Measurements from ENCODE around the gene SPAG17. TPM values are rescaled to one million over a fixed set of nuclear protein-coding genes. Genes with fewer than 3 reads are reported as not detected.

Gene SPAG17
- total RNA-seq, 2 experiments from 2014 or later: not detected

- Histone ChIP-seq H3K4me1 (ENCODE audit: insufficient read depth, low read length) (no peaks in the 10 kb centered on the region), H3K4me3 (ENCODE audit: low read length) (no peak overlapping the region), H3K9me3 (ENCODE audit: control insufficient read depth in 1 of 2, insufficient read depth in 1 of 2, low read length in 2 of 2) (peaks cover 0 to 4% of the 10 kb centered on the region in 2 experiments), H3K27ac (ENCODE audit: low read depth in 1 of 2, low read length in 2 of 2) (no peak overlapping the region), H3K36me3 (ENCODE audit: insufficient read depth, low read length) (no peaks in the 10 kb centered on the region), H3K27me3 (ENCODE audit: control insufficient read depth in 1 of 2, insufficient read depth in 2 of 2, low read length in 2 of 2) (no peaks in the 10 kb centered on the region)
- ATAC-seq (ENCODE audit: poor library complexity): no peak
- no peak for TF ChIP-seq CTCF (IDR thresholded peaks at IDR 0.05)
- H3K27me3 Mint-ChIP-seq: peaks cover 7% of the 10 kb centered on the region
- CTCF ChIA-PET: no interaction called here
- POLR2A ChIA-PET: no interaction called here
- no peaks in the 10 kb centered on the region for H3K4me1 Mint-ChIP-seq (ENCODE audit: low read depth)
- H3K36me3 Mint-ChIP-seq (ENCODE audit: low read depth): no peaks in the 10 kb centered on the region
- no peak for DNase-seq
- no peak overlapping the region for H3K27ac Mint-ChIP-seq
- no peak overlapping the region for H3K4me3 Mint-ChIP-seq
- intact Hi-C loops (cut with DNase I, micrococcal nuclease): no loop called here
- H3K9me3 Mint-ChIP-seq: peaks cover under 1% of the 10 kb centered on the region
Measured at GRCh38 chr1:118143121-118143520, 41.9 kb downstream of the SPAG17 start.

GRCh38 chr1:118142546-118142945, 42.5 kb downstream of the SPAG17 start:
- H3K9me3 Mint-ChIP-seq: peaks cover 2% of the 10 kb centered on the region
- Histone ChIP-seq H3K9me3 (ENCODE audit: control insufficient read depth in 1 of 2, insufficient read depth in 1 of 2, low read length in 2 of 2) (peaks cover 0 to 4% of the 10 kb centered on the region in 2 experiments), H3K27ac (ENCODE audit: low read depth in 1 of 2, low read length in 2 of 2) (no peak overlapping the region), H3K4me3 (ENCODE audit: low read length) (no peak overlapping the region), H3K27me3 (ENCODE audit: control insufficient read depth in 1 of 2, insufficient read depth in 2 of 2, low read length in 2 of 2) (no peaks in the 10 kb centered on the region), H3K4me1 (ENCODE audit: insufficient read depth, low read length) (no peaks in the 10 kb centered on the region), H3K36me3 (ENCODE audit: insufficient read depth, low read length) (no peaks in the 10 kb centered on the region)
- CTCF ChIA-PET: no interaction called here
- no peak overlapping the region for H3K4me3 Mint-ChIP-seq
- intact Hi-C loops (cut with DNase I, micrococcal nuclease): no loop called here
- DNase-seq (no peak), ATAC-seq (ENCODE audit: poor library complexity) (no peak)
- H3K27ac Mint-ChIP-seq: no peak overlapping the region
- POLR2A ChIA-PET: no interaction called here
- H3K27me3 Mint-ChIP-seq: peaks cover 7% of the 10 kb centered on the region
- no peaks in the 10 kb centered on the region for H3K4me1 Mint-ChIP-seq (ENCODE audit: low read depth)
- TF ChIP-seq CTCF (IDR thresholded peaks at IDR 0.05): no peak
- H3K36me3 Mint-ChIP-seq (ENCODE audit: low read depth): no peaks in the 10 kb centered on the region

- CTCF ChIA-PET: no interaction called here
- Histone ChIP-seq H3K36me3 (ENCODE audit: insufficient read depth, low read length) (no peaks in the 10 kb centered on the region), H3K27ac (ENCODE audit: low read depth in 1 of 2, low read length in 2 of 2) (no peak overlapping the region), H3K9me3 (ENCODE audit: control insufficient read depth in 1 of 2, insufficient read depth in 1 of 2, low read length in 2 of 2) (no peaks in the 10 kb centered on the region), H3K4me3 (ENCODE audit: low read length) (no peak overlapping the region), H3K27me3 (ENCODE audit: control insufficient read depth in 1 of 2, insufficient read depth in 2 of 2, low read length in 2 of 2) (peaks cover 0 to 5% of the 10 kb centered on the region in 2 experiments), H3K4me1 (ENCODE audit: insufficient read depth, low read length) (no peaks in the 10 kb centered on the region)
- Mint-ChIP-seq H3K36me3 (ENCODE audit: low read depth) (no peaks in the 10 kb centered on the region), H3K9me3 (peaks cover 2% of the 10 kb centered on the region), H3K4me1 (ENCODE audit: low read depth) (no peaks in the 10 kb centered on the region), H3K27me3 (peaks cover 32% of the 10 kb centered on the region), H3K27ac (no peak overlapping the region), H3K4me3 (no peak overlapping the region)
- DNase-seq (no peak), ATAC-seq (ENCODE audit: poor library complexity) (no peak)
- no peak for TF ChIP-seq CTCF (IDR thresholded peaks at IDR 0.05)
- intact Hi-C loops (cut with DNase I, micrococcal nuclease): no loop called here
- POLR2A ChIA-PET: no interaction called here
Measured at GRCh38 chr1:118137900-118138299, 47.1 kb downstream of the SPAG17 start.

Data from CD4-positive, alpha-beta T cell (primary cell).